Ovary (tissue), 9 donors: ENCODE data around the gene SACM1L. TPM values are rescaled to one million over a fixed set of nuclear protein-coding genes. Genes with fewer than 3 reads are reported as not detected.

Experiments
- DNase-seq, 5 donors: peaks; one replicate each; pipeline ENCODE4 v3.0.0-alpha.2; 2019 to 2020
- H3K27ac ChIP-seq, 2 donors: fragments of 200-600 bp; one replicate each; pipeline versions ENCODE4 v1.5.1 to v1.8.0; 2019 to 2022
- H3K27me3 ChIP-seq: fragments of 200-600 bp; one replicate; pipeline ENCODE4 v1.8.0; 2022
- H3K36me3 ChIP-seq: fragments of 200-600 bp; sonication (generic); one replicate; pipeline ENCODE4 v1.5.1; 2019
- H3K4me1 ChIP-seq: one replicate; pipeline ENCODE4 v1.8.1; 2013; ENCODE audit warnings: mild to moderate bottlenecking, moderate library complexity; ENCODE audit not compliant: insufficient read depth
- H3K4me3 ChIP-seq: fragments of 200-600 bp; sonication (generic); one replicate; pipeline ENCODE4 v1.5.1; 2017
- H3K9me3 ChIP-seq, 2 donors: fragments of 200-600 bp in 1 of 2; sonication (generic) in 1 of 2; one replicate each; pipeline versions ENCODE4 v1.5.1 to v1.8.1; 2013 to 2019; ENCODE audit warnings: mild to moderate bottlenecking in 1 of 2, moderate library complexity in 1 of 2
- EP300 ChIP-seq: sonication (generic); formaldehyde crosslinking; IDR thresholded peaks from one replicate; pipeline ENCODE4 v1.6.1; 2017; ENCODE audit warnings: antibody characterized with exemption
- POLR2A ChIP-seq: fragments of 450-650 bp; IDR thresholded peaks from one replicate; pipeline ENCODE4 v1.6.1; 2017; ENCODE audit warnings: antibody characterized with exemption, mild to moderate bottlenecking, moderate library complexity
- WGBS, 3 donors: extraction: QIAGEN DNeasy Blood & Tissue Kit in 1 of 3; methylation state at CpG; one replicate each; pipeline versions ENCODE4 v1.1.5 to v1.1.7; 2013 to 2017; 5-methylcytosine and 5-hydroxymethylcytosine counted together
- intact Hi-C, 4 donors: fragments of 100-400 bp; cut with DNase I; formaldehyde crosslinking; loops; one replicate each; pipeline versions ENCODE4 v1.11.0 to v1.15.1; 2022 to 2023
- polyA plus RNA-seq, 2 donors: library from polyadenylated mRNA; stranded (reverse); fragments of 200-250 nt in 1 of 2; fragments of 350-450 nt in 1 of 2; fragmentation: Illumina TruSeq in 1 of 2; extraction: RNeasy Lipid Tissue Mini Kit (QIAGEN cat#74804) in 1 of 2; gene quantifications; one replicate each; pipeline ENCODE4 v1.2.3, GENCODE V29; 2013 to 2014
- total RNA-seq, 7 donors: library from RNA; depleted of rRNA in 2 of 7; stranded (reverse); fragments of >200 nt in 2 of 7; fragmentation: NEBNext Ultra II Directional in 3 of 7; extraction: Animal tissue kit (Norgen Biotek cat#: 25700) in 3 of 7; gene quantifications; one replicate each; pipeline versions ENCODE4 v1.1.0 to v1.2.4, GENCODE V29; 2016 to 2023
- TF ChIP-seq, protein P1 (sequence below), 3 donors: fragments of 450-650 bp in 2 of 3; fragments of 200-600 bp in 1 of 3; IDR thresholded peaks; one replicate each; pipeline versions ENCODE4 v1.5.1 to v1.8.0; 2016 to 2022; ENCODE audit warnings: antibody characterized with exemption in 3 of 3, mild to moderate bottlenecking in 1 of 3
- donor health status: DM: no; HTN: no; CAD: no; lungs with moderate emphysema.
- donor health status: DM: no; HTN: no; CAD: no.
- donor health status: Bipolar disorder and iron deficiency.
- donor health status: DM: yes; HTN: yes; CAD: no.
- donor health status: DM: no; HTN: no; CAD: no.
- donor health status: DM: yes; HTN: yes; CAD: no.

The SACM1L gene
- total and polyA plus RNA-seq, 9 donors, result 19.0 to 47.3 (median 32.1) TPM

GRCh38 chr3:45741742-45742460 is 52.7 kb downstream of the SACM1L start:
- H3K27ac ChIP-seq, result no peak overlapping the region
- TF ChIP-seq, protein P1, sequence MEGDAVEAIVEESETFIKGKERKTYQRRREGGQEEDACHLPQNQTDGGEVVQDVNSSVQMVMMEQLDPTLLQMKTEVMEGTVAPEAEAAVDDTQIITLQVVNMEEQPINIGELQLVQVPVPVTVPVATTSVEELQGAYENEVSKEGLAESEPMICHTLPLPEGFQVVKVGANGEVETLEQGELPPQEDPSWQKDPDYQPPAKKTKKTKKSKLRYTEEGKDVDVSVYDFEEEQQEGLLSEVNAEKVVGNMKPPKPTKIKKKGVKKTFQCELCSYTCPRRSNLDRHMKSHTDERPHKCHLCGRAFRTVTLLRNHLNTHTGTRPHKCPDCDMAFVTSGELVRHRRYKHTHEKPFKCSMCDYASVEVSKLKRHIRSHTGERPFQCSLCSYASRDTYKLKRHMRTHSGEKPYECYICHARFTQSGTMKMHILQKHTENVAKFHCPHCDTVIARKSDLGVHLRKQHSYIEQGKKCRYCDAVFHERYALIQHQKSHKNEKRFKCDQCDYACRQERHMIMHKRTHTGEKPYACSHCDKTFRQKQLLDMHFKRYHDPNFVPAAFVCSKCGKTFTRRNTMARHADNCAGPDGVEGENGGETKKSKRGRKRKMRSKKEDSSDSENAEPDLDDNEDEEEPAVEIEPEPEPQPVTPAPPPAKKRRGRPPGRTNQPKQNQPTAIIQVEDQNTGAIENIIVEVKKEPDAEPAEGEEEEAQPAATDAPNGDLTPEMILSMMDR (IDR thresholded peaks at IDR 0.05), result no peak
- TF ChIP-seq EP300, result no peak
- no peak for TF ChIP-seq POLR2A
- WGBS, 3 donors, result 77 to 86% (median 79%) methylated on average over 6 of the region's 6 CpGs
- H3K9me3 ChIP-seq, result no peaks in the 10 kb centered on the region
- no peak for DNase-seq
- no peaks in the 10 kb centered on the region for H3K36me3 ChIP-seq
- no peaks in the 10 kb centered on the region for H3K4me1 ChIP-seq
- H3K27me3 ChIP-seq, result no peaks in the 10 kb centered on the region
- intact Hi-C loops, result no loop called here
- no peak overlapping the region for H3K4me3 ChIP-seq

DNA sequence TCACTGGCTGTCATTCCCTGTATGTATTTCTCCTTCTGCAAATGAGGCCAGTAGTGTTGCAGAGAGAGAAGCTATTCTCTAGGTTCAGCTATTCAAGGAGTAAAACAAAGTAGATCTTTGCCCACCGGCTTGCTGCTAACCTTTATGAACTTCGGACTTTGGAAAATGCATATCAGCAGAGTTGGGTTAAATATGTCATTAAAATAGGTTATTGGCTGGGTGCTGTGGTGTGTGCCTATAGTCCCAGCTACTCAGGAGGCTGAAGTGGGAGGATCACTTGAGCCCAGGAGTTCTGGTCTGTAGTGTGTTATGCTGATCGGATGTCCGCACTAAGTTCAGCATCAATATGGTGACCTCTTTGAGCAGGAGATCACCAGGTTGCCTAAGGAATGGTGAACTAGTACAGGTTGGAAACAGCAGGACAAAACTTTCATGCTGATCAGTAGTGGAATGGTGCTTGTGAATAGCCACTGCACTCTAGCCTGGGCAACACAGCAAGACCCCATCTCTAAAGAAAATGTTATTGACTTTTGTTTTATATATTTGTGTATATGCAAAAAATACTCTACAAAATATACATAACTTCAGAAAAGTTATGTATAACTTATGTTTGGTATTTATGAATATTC is 53.4 kb downstream of the SACM1L start:
- intact Hi-C loops, result no loop called here
- WGBS, 3 donors, result 95 to 97% (median 95%) methylated on average over 4 of the region's 4 CpGs
- DNase-seq, result no peak
- Histone ChIP-seq H3K36me3 (no peaks in the 10 kb centered on the region), H3K4me1 (no peaks in the 10 kb centered on the region), H3K9me3 (no peaks in the 10 kb centered on the region), H3K27ac (no peak overlapping the region), H3K27me3 (no peaks in the 10 kb centered on the region), H3K4me3 (no peak overlapping the region)
- TF ChIP-seq, protein P1 (IDR thresholded peaks at IDR 0.05), result no peak
- TF ChIP-seq POLR2A (no peak), EP300 (no peak)

DNA sequence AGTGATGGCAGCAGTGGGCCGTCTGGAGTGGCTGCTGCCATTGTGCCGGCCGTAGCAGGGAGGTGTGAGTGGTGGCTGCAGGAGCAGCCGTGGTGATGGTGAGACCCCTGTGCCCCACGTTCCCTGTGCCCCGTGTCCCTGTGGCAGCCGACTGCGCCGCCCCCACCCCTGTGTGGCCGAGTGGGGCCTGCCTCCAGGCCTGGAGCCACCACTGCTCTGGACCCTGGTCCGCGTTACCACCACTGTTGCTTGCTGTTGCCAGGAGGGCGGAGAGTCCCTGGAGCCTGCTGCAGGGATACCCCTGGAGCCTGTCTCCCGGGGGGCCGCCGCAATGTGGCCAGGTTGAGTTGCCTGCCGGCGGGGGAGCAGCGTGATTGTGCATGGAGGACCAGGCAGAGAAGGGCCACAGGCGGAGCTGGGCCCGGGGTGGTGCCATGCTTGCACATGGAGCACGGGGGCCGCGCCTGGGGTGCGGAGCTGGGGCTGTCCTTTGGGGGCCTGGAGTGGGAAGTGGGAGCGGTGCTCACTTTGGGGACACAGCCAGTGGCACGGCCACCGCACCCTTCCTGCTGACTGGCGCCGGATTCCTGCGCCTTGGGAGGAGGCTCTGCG is 57.1 kb downstream of the SACM1L start:
- WGBS, 3 donors, result 93 to 96% (median 95%) methylated on average over 32 of the region's 32 CpGs
- H3K4me3 ChIP-seq, result no peak overlapping the region
- H3K4me1 ChIP-seq, result no peaks in the 10 kb centered on the region
- intact Hi-C loops, result no loop called here
- TF ChIP-seq POLR2A (no peak), EP300 (no peak)
- TF ChIP-seq, protein P1 (IDR thresholded peaks at IDR 0.05), result no peak
- H3K27me3 ChIP-seq, result no peaks in the 10 kb centered on the region
- no peaks in the 10 kb centered on the region for H3K9me3 ChIP-seq
- DNase-seq, result no peak
- H3K36me3 ChIP-seq, result no peaks in the 10 kb centered on the region
- H3K27ac ChIP-seq, result no peak overlapping the region

DNA sequence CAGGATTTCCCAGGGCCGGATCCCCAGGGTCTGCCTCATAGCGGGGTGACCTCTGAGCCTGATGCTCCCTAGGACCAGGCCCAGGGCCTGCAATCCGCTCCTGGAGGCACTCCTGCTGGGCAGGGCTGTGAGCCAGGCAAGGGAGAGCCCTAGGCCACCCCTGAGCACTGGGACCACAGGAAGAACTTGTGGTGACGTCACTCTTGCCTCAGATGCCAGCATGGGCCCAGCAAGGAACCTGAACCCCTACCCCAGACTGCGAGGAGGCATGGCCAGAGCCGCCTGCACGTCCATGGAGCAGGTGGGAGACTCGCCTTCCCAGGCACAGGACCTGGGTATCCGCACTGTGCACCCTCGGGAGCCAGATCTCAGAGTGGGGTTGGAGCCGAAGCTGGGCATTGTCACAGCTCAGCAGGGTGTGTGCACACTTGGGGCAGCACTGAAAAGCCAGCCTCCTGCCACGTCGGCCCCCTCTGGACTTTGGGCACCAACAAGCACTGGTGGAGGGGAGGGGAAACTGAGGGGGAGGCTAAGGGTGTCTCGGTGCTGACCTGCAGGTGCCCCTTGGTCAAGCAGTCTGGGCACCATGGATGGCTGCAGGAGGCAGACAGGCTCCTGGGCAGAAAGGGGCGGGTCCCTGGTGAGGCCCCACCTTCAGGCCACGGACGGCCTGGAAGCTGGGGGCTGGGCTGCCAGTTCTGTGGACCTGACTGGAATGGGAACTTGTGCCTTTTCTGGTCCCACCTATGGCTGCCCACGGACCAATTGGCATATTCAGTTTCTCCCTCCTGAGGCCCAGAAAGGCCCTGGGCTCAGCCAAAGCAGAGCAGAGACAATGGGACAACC is 57.8 kb downstream of the SACM1L start:
- Histone ChIP-seq H3K4me3 (no peak overlapping the region), H3K9me3 (no peaks in the 10 kb centered on the region), H3K36me3 (no peaks in the 10 kb centered on the region), H3K4me1 (no peaks in the 10 kb centered on the region), H3K27me3 (no peaks in the 10 kb centered on the region), H3K27ac (no peak overlapping the region)
- WGBS, 3 donors, result 90 to 92% (median 91%) methylated on average over 15 to 18 of the region's 18 CpGs
- no peak for TF ChIP-seq POLR2A
- TF ChIP-seq, protein P1 (IDR thresholded peaks at IDR 0.05), result no peak
- no peak for DNase-seq
- intact Hi-C loops, result no loop called here
